Ovary (tissue), 9 donors: ENCODE measurements around the gene PHF3. TPM values are rescaled to one million over a fixed set of nuclear protein-coding genes. Genes with fewer than 3 reads are reported as not detected.

Source experiments
- DNase-seq, 5 donors: peaks; one replicate each; pipeline ENCODE4 v3.0.0-alpha.2; 2019 to 2020
- H3K27ac ChIP-seq, 2 donors: fragments of 200-600 bp; one replicate each; pipeline versions ENCODE4 v1.5.1 to v1.8.0; 2019 to 2022
- H3K27me3 ChIP-seq: fragments of 200-600 bp; one replicate; pipeline ENCODE4 v1.8.0; 2022
- H3K36me3 ChIP-seq: fragments of 200-600 bp; sonication (generic); one replicate; pipeline ENCODE4 v1.5.1; 2019
- H3K4me1 ChIP-seq: one replicate; pipeline ENCODE4 v1.8.1; 2013; ENCODE audit warnings: mild to moderate bottlenecking, moderate library complexity; ENCODE audit not compliant: insufficient read depth
- H3K4me3 ChIP-seq: fragments of 200-600 bp; sonication (generic); one replicate; pipeline ENCODE4 v1.5.1; 2017
- H3K9me3 ChIP-seq, 2 donors: fragments of 200-600 bp in 1 of 2; sonication (generic) in 1 of 2; one replicate each; pipeline versions ENCODE4 v1.5.1 to v1.8.1; 2013 to 2019; ENCODE audit warnings: mild to moderate bottlenecking in 1 of 2, moderate library complexity in 1 of 2
- CTCF ChIP-seq, 3 donors: fragments of 450-650 bp in 2 of 3; fragments of 200-600 bp in 1 of 3; IDR thresholded peaks; one replicate each; pipeline versions ENCODE4 v1.5.1 to v1.8.0; 2016 to 2022; ENCODE audit warnings: antibody characterized with exemption in 3 of 3, mild to moderate bottlenecking in 1 of 3
- EP300 ChIP-seq: sonication (generic); formaldehyde crosslinking; IDR thresholded peaks from one replicate; pipeline ENCODE4 v1.6.1; 2017; ENCODE audit warnings: antibody characterized with exemption
- POLR2A ChIP-seq: fragments of 450-650 bp; IDR thresholded peaks from one replicate; pipeline ENCODE4 v1.6.1; 2017; ENCODE audit warnings: antibody characterized with exemption, mild to moderate bottlenecking, moderate library complexity
- WGBS, 3 donors: extraction: QIAGEN DNeasy Blood & Tissue Kit in 1 of 3; methylation state at CpG; one replicate each; pipeline versions ENCODE4 v1.1.5 to v1.1.7; 2013 to 2017; 5-methylcytosine and 5-hydroxymethylcytosine counted together
- intact Hi-C, 4 donors: fragments of 100-400 bp; cut with DNase I; formaldehyde crosslinking; loops; one replicate each; pipeline versions ENCODE4 v1.11.0 to v1.15.1; 2022 to 2023
- polyA plus RNA-seq, 2 donors: library from polyadenylated mRNA; stranded (reverse); fragments of 200-250 nt in 1 of 2; fragments of 350-450 nt in 1 of 2; fragmentation: Illumina TruSeq in 1 of 2; extraction: RNeasy Lipid Tissue Mini Kit (QIAGEN cat#74804) in 1 of 2; gene quantifications; one replicate each; pipeline ENCODE4 v1.2.3, GENCODE V29; 2013 to 2014
- total RNA-seq, 7 donors: library from RNA; depleted of rRNA in 2 of 7; stranded (reverse); fragments of >200 nt in 2 of 7; fragmentation: NEBNext Ultra II Directional in 3 of 7; extraction: Animal tissue kit (Norgen Biotek cat#: 25700) in 3 of 7; gene quantifications; one replicate each; pipeline versions ENCODE4 v1.1.0 to v1.2.4, GENCODE V29; 2016 to 2023
- donor health status: DM: no; HTN: no; CAD: no; lungs with moderate emphysema.
- donor health status: DM: no; HTN: no; CAD: no.
- donor health status: Bipolar disorder and iron deficiency.
- donor health status: DM: yes; HTN: yes; CAD: no.
- donor health status: DM: no; HTN: no; CAD: no.
- donor health status: DM: yes; HTN: yes; CAD: no.

Gene PHF3
- total and polyA plus RNA-seq, 9 donors, result 25.3 to 83.7 (median 64.6) TPM

- no peak for DNase-seq
- Histone ChIP-seq H3K27me3 (no peaks in the 10 kb centered on the region), H3K27ac (no peak overlapping the region), H3K4me3 (no peak overlapping the region), H3K9me3 (no peaks in the 10 kb centered on the region), H3K36me3 (no peaks in the 10 kb centered on the region), H3K4me1 (no peaks in the 10 kb centered on the region)
- 93 to 97% (median 97%) methylated on average over 1 of the region's 1 CpG for WGBS, 3 donors
- TF ChIP-seq EP300 (no peak), CTCF (IDR thresholded peaks at IDR 0.05) (no peak), POLR2A (no peak)
- intact Hi-C loops, result loop anchor here in 1 of 4 donors (10.0 kb wide), 1 partner anchor 156 kb away; no protein-coding TSS in a partner anchor
Measured at GRCh38 chr6:63609231-63609630, 26.4 kb upstream of the PHF3 start.

GRCh38 chr6:63610944-63611343, 24.7 kb upstream of the PHF3 start:
- no peak overlapping the region for H3K4me3 ChIP-seq
- H3K36me3 ChIP-seq, result no peaks in the 10 kb centered on the region
- H3K27ac ChIP-seq, result no peak overlapping the region
- no peak for TF ChIP-seq EP300
- no peak for TF ChIP-seq POLR2A
- no peak for TF ChIP-seq CTCF (IDR thresholded peaks at IDR 0.05)
- H3K27me3 ChIP-seq, result no peaks in the 10 kb centered on the region
- intact Hi-C loops, result no loop called here
- WGBS, 3 donors, result 64 to 91% (median 75%) methylated on average over 1 of the region's 1 CpG
- H3K4me1 ChIP-seq, result no peaks in the 10 kb centered on the region
- H3K9me3 ChIP-seq, result no peaks in the 10 kb centered on the region
- DNase-seq, result no peak

GRCh38 chr6:63611560-63611959, 24.0 kb upstream of the PHF3 start:
- Histone ChIP-seq H3K27me3 (no peaks in the 10 kb centered on the region), H3K36me3 (no peaks in the 10 kb centered on the region), H3K4me3 (no peak overlapping the region), H3K4me1 (no peaks in the 10 kb centered on the region), H3K9me3 (no peaks in the 10 kb centered on the region), H3K27ac (no peak overlapping the region)
- intact Hi-C loops, result no loop called here
- DNase-seq, result no peak
- WGBS, 3 donors, result 93 to 97% (median 93%) methylated on average over 1 of the region's 1 CpG
- TF ChIP-seq CTCF (IDR thresholded peaks at IDR 0.05), result no peak
- no peak for TF ChIP-seq POLR2A
- no peak for TF ChIP-seq EP300

- WGBS, 3 donors, result 86 to 92% (median 88%) methylated on average over 1 of the region's 1 CpG
- Histone ChIP-seq H3K4me1 (no peaks in the 10 kb centered on the region), H3K36me3 (no peaks in the 10 kb centered on the region), H3K9me3 (no peaks in the 10 kb centered on the region), H3K4me3 (no peak overlapping the region), H3K27me3 (no peaks in the 10 kb centered on the region), H3K27ac (no peak overlapping the region)
- DNase-seq, result no peak
- intact Hi-C loops, result no loop called here
- no peak for TF ChIP-seq EP300
- TF ChIP-seq POLR2A, result no peak
- no peak for TF ChIP-seq CTCF (IDR thresholded peaks at IDR 0.05)
Measured at GRCh38 chr6:63615590-63615989, 20.0 kb upstream of the PHF3 start.

GRCh38 chr6:63624091-63624490, 11.5 kb upstream of the PHF3 start:
- TF ChIP-seq EP300, result no peak
- TF ChIP-seq POLR2A, result no peak
- no peak for TF ChIP-seq CTCF (IDR thresholded peaks at IDR 0.05)
- Histone ChIP-seq H3K4me1 (no peaks in the 10 kb centered on the region), H3K9me3 (no peaks in the 10 kb centered on the region), H3K4me3 (no peak overlapping the region), H3K27ac (no peak overlapping the region), H3K36me3 (no peaks in the 10 kb centered on the region), H3K27me3 (no peaks in the 10 kb centered on the region)
- intact Hi-C loops, result no loop called here
- DNase-seq, result no peak
- 72 to 84% (median 80%) methylated on average over 2 of the region's 2 CpGs for whole genome bisulfite sequencing, 3 donors
